Stomach (tissue), 19 donors: ENCODE data around the gene TMEM213. TPM values are rescaled to one million over a fixed set of nuclear protein-coding genes. Genes with fewer than 3 reads are reported as not detected.

ENCODE experiments used
- DNase-seq, 2 donors: peaks; one replicate each; pipeline versions ENCODE4 v3.0.0 to v3.0.0-alpha.2; 2013 to 2019
- H3K27ac ChIP-seq, 5 donors: fragments of 200-600 bp in 4 of 5; sonication (generic) in 4 of 5; one replicate each; pipeline ENCODE4 v1.5.1; 2013 to 2019; ENCODE audit warnings: mild to moderate bottlenecking in 1 of 5, moderate library complexity in 1 of 5
- H3K27me3 ChIP-seq, 3 donors: fragments of 200-600 bp; sonication (generic); one replicate each; pipeline ENCODE4 v1.5.1; 2017 to 2019; ENCODE audit warnings: mixed run types in 1 of 3
- H3K36me3 ChIP-seq, 4 donors: fragments of 200-600 bp; sonication (generic); 1 replicate in 3 of 4; 2 replicates in 1 of 4; pipeline ENCODE4 v1.5.1; 2016 to 2019
- H3K4me1 ChIP-seq, 4 donors: fragments of 200-600 bp; sonication (generic); one replicate each; pipeline ENCODE4 v1.5.1; 2016 to 2019
- H3K4me3 ChIP-seq, 4 donors: fragments of 200-600 bp; sonication (generic) in 3 of 4; one replicate each; pipeline ENCODE4 v1.5.1; 2016 to 2019; ENCODE audit warnings: mild to moderate bottlenecking in 1 of 4
- H3K9me3 ChIP-seq, 4 donors: fragments of 200-600 bp; sonication (generic); one replicate each; pipeline ENCODE4 v1.5.1; 2016 to 2019
- CTCF ChIP-seq, 7 experiments: fragments of 450-650 bp in 4 of 7; fragments of 200-600 bp in 3 of 7; sonication (generic) in 3 of 7; IDR thresholded peaks; one replicate each; pipeline ENCODE4 v1.5.1; 2016 to 2019; ENCODE audit warnings: antibody characterized with exemption in 7 of 7, control low read depth in 2 of 7, mild to moderate bottlenecking in 1 of 7
- EP300 ChIP-seq: sonication (generic); formaldehyde crosslinking; IDR thresholded peaks from one replicate; pipeline ENCODE4 v1.6.1; 2017; ENCODE audit warnings: antibody characterized with exemption
- POLR2A ChIP-seq, 4 donors: fragments of 450-650 bp; IDR thresholded peaks; one replicate each; pipeline ENCODE4 v1.6.1; 2016; ENCODE audit warnings: antibody characterized with exemption in 4 of 4, control low read depth in 2 of 4, mild to moderate bottlenecking in 1 of 4, moderate library complexity in 1 of 4
- POLR2AphosphoS5 ChIP-seq, 3 donors: sonication (generic); formaldehyde crosslinking; IDR thresholded peaks; one replicate each; pipeline ENCODE4 v1.6.1; 2016; ENCODE audit warnings: antibody characterized with exemption in 3 of 3
- WGBS, 5 donors: extraction: QIAGEN DNeasy Blood & Tissue Kit in 3 of 5; methylation state at CpG; one replicate each; pipeline versions ENCODE4 v1.1.5 to v1.1.7; 2013 to 2018; 5-methylcytosine and 5-hydroxymethylcytosine counted together
- intact Hi-C: fragments of 100-400 bp; cut with DNase I; formaldehyde crosslinking; loops from one replicate; pipeline ENCODE4 v1.15.1; 2023; ENCODE audit warnings: low total_unique reads
- long read RNA-seq, 10 donors: transcript quantifications; one replicate each; lab custom pipeline, GENCODE V29; 2026
- polyA plus RNA-seq, 3 donors: library from polyadenylated mRNA; stranded (reverse); fragments of 200-250 nt; gene quantifications; one replicate each; pipeline ENCODE4 v1.2.3, GENCODE V29; 2013
- total RNA-seq, 5 donors: library from RNA; depleted of rRNA; stranded (reverse); fragments of >200 nt; gene quantifications; one replicate each; pipeline versions ENCODE4 v1.1.0 to v1.2.3, GENCODE V29; 2014 to 2016
- donor health status: healthy with polysubstance abuse.
- donor health status: Bipolar disorder and iron deficiency.
- donor health status: healthy.

The TMEM213 gene
- total RNA-seq (not detected), polyA plus RNA-seq (under 1 TPM in 1 of 3 donors, not detected in 2; 0.08 TPM)
- long read RNA-seq, donor 1, result 0 reads
- long read RNA-seq, donor 2, result 0 reads
- long read RNA-seq, donor 3, result 0 reads
- long read RNA-seq, donor 4, result 0 reads
- long read RNA-seq, donor 5, result 0 reads
- long read RNA-seq, donor 6, result 0 reads
- long read RNA-seq, donor 7, result 0 reads
- long read RNA-seq, donor 8, result 0 reads
- long read RNA-seq, donor 9, result 0 reads
- long read RNA-seq, donor 10, result 0 reads

GRCh38 chr7:138797715-138798320 is at the start of gene TMEM213, which contains the start of gene ATP6V0A4:
Gene TMEM213, plus strand, starts transcription at chr7:138797994. Its CDS starts 111 bp downstream, at chr7:138798105.
Gene ATP6V0A4, minus strand, starts transcription at chr7:138798196. Its CDS starts 26,949 bp downstream, at chr7:138771247.
- intact Hi-C loops, result no loop called here
- Histone ChIP-seq H3K27me3 (peaks cover 0 to 15% (median 0%) of the 10 kb centered on the region in 3 donors), H3K36me3 (no peaks in the 10 kb centered on the region), H3K27ac (no peak within 1 kb of the TSS), H3K4me1 (no peaks in the 10 kb centered on the region), H3K9me3 (no peaks in the 10 kb centered on the region), H3K4me3 (no peak within 1 kb of the TSS)
- peak; percentile 27 to 50 for DNase-seq
- WGBS, 5 donors, result 17 to 28% (median 24%) methylated on average over 6 to 14 of the region's 14 CpGs
- TF ChIP-seq POLR2AphosphoS5 (IDR thresholded peaks at IDR 0.05) (no peak), POLR2A (IDR thresholded peaks at IDR 0.05) (no peak), EP300 (no peak), CTCF (IDR thresholded peaks at IDR 0.05) (no peak)

- intact Hi-C loops, result no loop called here
- H3K4me1 ChIP-seq, result peaks cover 0 to 3% (median 0%) of the 10 kb centered on the region in 4 donors
- no peak for DNase-seq
- 84 to 89% (median 87%) methylated on average over 6 of the region's 6 CpGs for WGBS, 5 donors
- H3K4me3 ChIP-seq, result no peak overlapping the region
- H3K36me3 ChIP-seq, result no peaks in the 10 kb centered on the region
- H3K27me3 ChIP-seq, result peaks cover 0 to 11% (median 0%) of the 10 kb centered on the region in 3 donors
- no peak for TF ChIP-seq EP300
- TF ChIP-seq CTCF (IDR thresholded peaks at IDR 0.05), result no peak
- TF ChIP-seq POLR2AphosphoS5 (IDR thresholded peaks at IDR 0.05), result no peak
- TF ChIP-seq POLR2A (IDR thresholded peaks at IDR 0.05), result no peak
- no peaks in the 10 kb centered on the region for H3K9me3 ChIP-seq
- H3K27ac ChIP-seq, result no peak overlapping the region
Observed at GRCh38 chr7:138748666-138749065, 49.1 kb upstream of the TMEM213 start.

GRCh38 chr7:138749960-138750359 is 47.8 kb upstream of the TMEM213 start:
- no peak for TF ChIP-seq POLR2A (IDR thresholded peaks at IDR 0.05)
- TF ChIP-seq POLR2AphosphoS5 (IDR thresholded peaks at IDR 0.05), result no peak
- no peak for TF ChIP-seq EP300
- no peak for TF ChIP-seq CTCF (IDR thresholded peaks at IDR 0.05)
- no peaks in the 10 kb centered on the region for H3K36me3 ChIP-seq
- DNase-seq, result no peak
- peaks cover 0 to 3% (median 0%) of the 10 kb centered on the region in 4 donors for H3K4me1 ChIP-seq
- intact Hi-C loops, result no loop called here
- H3K4me3 ChIP-seq, result no peak overlapping the region
- peaks cover 0 to 11% (median 0%) of the 10 kb centered on the region in 3 donors for H3K27me3 ChIP-seq
- H3K27ac ChIP-seq, result no peak overlapping the region
- H3K9me3 ChIP-seq, result no peaks in the 10 kb centered on the region
- WGBS, 5 donors, result 32 to 68% (median 45%) methylated on average over 3 of the region's 3 CpGs

- Histone ChIP-seq H3K27me3 (peaks cover 0 to 11% (median 0%) of the 10 kb centered on the region in 3 donors), H3K4me3 (no peak overlapping the region), H3K27ac (no peak overlapping the region), H3K36me3 (no peaks in the 10 kb centered on the region), H3K4me1 (peaks cover 0 to 3% (median 0%) of the 10 kb centered on the region in 4 donors), H3K9me3 (no peaks in the 10 kb centered on the region)
- TF ChIP-seq POLR2A (IDR thresholded peaks at IDR 0.05) (no peak), CTCF (IDR thresholded peaks at IDR 0.05) (no peak), EP300 (no peak), POLR2AphosphoS5 (IDR thresholded peaks at IDR 0.05) (no peak)
- no peak for DNase-seq
- 92 to 97% (median 95%) methylated on average over 15 of the region's 15 CpGs for WGBS, 5 donors
- intact Hi-C loops, result no loop called here
Observed at GRCh38 chr7:138750473-138750872, 47.3 kb upstream of the TMEM213 start.
